Tibial artery (tissue), 4 donors: Measurements from ENCODE around the gene LMF1.

Experiments
- DNase-seq, 2 donors: peaks; one replicate each; pipeline ENCODE4 v3.0.0-alpha.2; 2019
- H3K27ac ChIP-seq, 2 donors: fragments of 200-600 bp; sonication (generic) in 1 of 2; 1 replicate in 1 of 2; 2 replicates in 1 of 2; pipeline ENCODE4 v1.5.1; 2018 to 2019; ENCODE audit warnings: mild to moderate bottlenecking in 1 of 2
- H3K27me3 ChIP-seq, 2 donors: fragments of 200-600 bp; sonication (generic) in 1 of 2; one replicate each; pipeline versions ENCODE4 v1.5.1 to v1.6.0; 2016 to 2019
- H3K36me3 ChIP-seq, 3 donors: fragments of 200-600 bp; sonication (generic) in 2 of 3; one replicate each; pipeline ENCODE4 v1.5.1; 2016 to 2019; ENCODE audit warnings: mild to moderate bottlenecking in 2 of 3
- H3K4me1 ChIP-seq, 4 donors: fragments of 200-600 bp; sonication (generic) in 2 of 4; 1 replicate in 3 of 4; 2 replicates in 1 of 4; pipeline ENCODE4 v1.5.1; 2016 to 2019
- H3K4me3 ChIP-seq, 2 donors: fragments of 200-600 bp; sonication (generic) in 1 of 2; 1 replicate in 1 of 2; 2 replicates in 1 of 2; pipeline ENCODE4 v1.5.1; 2018 to 2019; ENCODE audit warnings: mild to moderate bottlenecking in 2 of 2
- H3K9me3 ChIP-seq, 3 donors: fragments of 200-600 bp; sonication (generic) in 1 of 3; one replicate each; pipeline ENCODE4 v1.5.1; 2016 to 2019
- intact Hi-C: fragments of 100-400 bp; cut with DNase I; formaldehyde crosslinking; loops from one replicate; pipeline ENCODE4 v1.15.0; 2023; ENCODE audit warnings: low total_unique reads
- TF ChIP-seq, protein P1 (sequence below), 2 experiments: fragments of 200-600 bp in 1 of 2; fragments of 450-650 bp in 1 of 2; IDR thresholded peaks; one replicate each; pipeline ENCODE4 v1.5.1; 2017 to 2019; ENCODE audit warnings: antibody characterized with exemption in 2 of 2, mild to moderate bottlenecking in 1 of 2, moderate library complexity in 1 of 2

The LMF1 gene

DNA sequence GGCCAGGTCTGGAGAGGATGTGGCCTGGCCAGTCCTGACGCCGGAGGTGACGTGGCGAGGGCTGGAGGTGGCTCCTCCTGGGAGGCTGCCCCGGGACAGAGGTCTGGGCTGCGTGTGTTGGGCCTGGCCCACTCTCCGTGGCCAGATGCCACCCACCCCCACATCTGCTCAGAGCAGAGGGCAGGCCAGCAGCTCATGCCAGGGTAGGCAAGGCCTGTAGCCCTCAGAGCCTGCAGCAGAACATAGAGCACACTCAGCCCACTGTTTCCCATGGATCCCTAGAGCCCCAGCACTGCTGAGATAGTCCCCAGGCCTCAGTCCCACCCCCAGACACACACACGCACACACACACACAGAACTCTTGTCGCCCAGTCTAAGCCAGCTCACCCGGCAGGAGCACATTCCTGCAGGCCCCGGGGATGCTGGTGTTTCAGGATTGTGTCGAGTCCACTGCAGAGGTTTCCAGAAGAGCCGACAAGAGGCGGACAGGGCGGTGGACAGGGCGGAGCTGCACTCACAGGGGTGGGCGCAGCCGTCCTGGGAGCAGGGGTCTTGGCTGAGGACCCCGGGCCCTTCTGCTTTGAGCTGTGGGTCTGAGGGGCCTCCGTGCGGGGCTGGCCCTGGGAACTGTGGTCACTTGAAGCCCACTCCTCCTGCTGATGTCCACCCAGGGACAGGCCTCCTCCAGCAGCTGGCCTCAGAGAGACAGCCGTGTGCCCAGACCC lies 44.1 kb upstream of the LMF1 start:
- peak in 1 of 2 donors; percentile 77 for DNase-seq
- intact Hi-C loops = no loop called here
- H3K9me3 ChIP-seq = no peaks in the 10 kb centered on the region
- TF ChIP-seq, protein P1, sequence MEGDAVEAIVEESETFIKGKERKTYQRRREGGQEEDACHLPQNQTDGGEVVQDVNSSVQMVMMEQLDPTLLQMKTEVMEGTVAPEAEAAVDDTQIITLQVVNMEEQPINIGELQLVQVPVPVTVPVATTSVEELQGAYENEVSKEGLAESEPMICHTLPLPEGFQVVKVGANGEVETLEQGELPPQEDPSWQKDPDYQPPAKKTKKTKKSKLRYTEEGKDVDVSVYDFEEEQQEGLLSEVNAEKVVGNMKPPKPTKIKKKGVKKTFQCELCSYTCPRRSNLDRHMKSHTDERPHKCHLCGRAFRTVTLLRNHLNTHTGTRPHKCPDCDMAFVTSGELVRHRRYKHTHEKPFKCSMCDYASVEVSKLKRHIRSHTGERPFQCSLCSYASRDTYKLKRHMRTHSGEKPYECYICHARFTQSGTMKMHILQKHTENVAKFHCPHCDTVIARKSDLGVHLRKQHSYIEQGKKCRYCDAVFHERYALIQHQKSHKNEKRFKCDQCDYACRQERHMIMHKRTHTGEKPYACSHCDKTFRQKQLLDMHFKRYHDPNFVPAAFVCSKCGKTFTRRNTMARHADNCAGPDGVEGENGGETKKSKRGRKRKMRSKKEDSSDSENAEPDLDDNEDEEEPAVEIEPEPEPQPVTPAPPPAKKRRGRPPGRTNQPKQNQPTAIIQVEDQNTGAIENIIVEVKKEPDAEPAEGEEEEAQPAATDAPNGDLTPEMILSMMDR (IDR thresholded peaks at IDR 0.05) = no peak
- peak overlapping the region in 1 of 2 donors; percentile 61 for H3K27ac ChIP-seq
- H3K27me3 ChIP-seq = peaks cover 0 to 30% of the 10 kb centered on the region in 2 donors
- peaks cover 0 to 13% (median 12%) of the 10 kb centered on the region in 4 donors for H3K4me1 ChIP-seq
- no peaks in the 10 kb centered on the region for H3K36me3 ChIP-seq
- H3K4me3 ChIP-seq = no peak overlapping the region

GRCh38 chr16:1014221-1014620 lies 43.4 kb upstream of the LMF1 start:
- DNase-seq = no peak
- Histone ChIP-seq H3K4me3 (no peak overlapping the region), H3K9me3 (no peaks in the 10 kb centered on the region), H3K36me3 (no peaks in the 10 kb centered on the region), H3K27me3 (peaks cover 0 to 34% of the 10 kb centered on the region in 2 donors), H3K27ac (peak overlapping the region in 1 of 2 donors; percentile 61), H3K4me1 (peaks cover 0 to 6% (median 5%) of the 10 kb centered on the region in 4 donors)
- intact Hi-C loops = no loop called here
- TF ChIP-seq, protein P1 (IDR thresholded peaks at IDR 0.05) = no peak

DNA sequence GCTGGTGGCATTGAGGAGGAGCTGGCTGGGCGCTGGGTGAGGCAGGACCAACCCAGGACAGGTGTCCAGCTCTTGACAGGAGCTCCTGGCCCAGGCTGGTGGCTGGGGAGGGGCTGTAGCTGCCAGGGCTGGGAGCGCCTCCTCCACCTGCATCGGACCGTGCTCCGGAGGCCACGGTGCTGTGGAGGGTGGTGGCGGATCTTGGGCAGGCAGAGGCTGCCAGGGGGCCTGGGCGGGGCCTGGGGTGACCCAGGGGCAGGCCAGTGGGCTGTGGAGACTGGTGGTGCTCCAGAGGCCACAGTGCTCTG lies 42.8 kb upstream of the LMF1 start:
- Histone ChIP-seq H3K36me3 (no peaks in the 10 kb centered on the region), H3K27ac (no peak overlapping the region), H3K4me1 (no peaks in the 10 kb centered on the region), H3K9me3 (no peaks in the 10 kb centered on the region), H3K4me3 (no peak overlapping the region), H3K27me3 (peaks cover 0 to 40% of the 10 kb centered on the region in 2 donors)
- DNase-seq = no peak
- intact Hi-C loops = no loop called here
- TF ChIP-seq, protein P1 (IDR thresholded peaks at IDR 0.05) = no peak

- Histone ChIP-seq H3K27ac (no peak overlapping the region), H3K27me3 (peaks cover 0 to 46% of the 10 kb centered on the region in 2 donors), H3K4me3 (no peak overlapping the region), H3K4me1 (no peaks in the 10 kb centered on the region), H3K9me3 (no peaks in the 10 kb centered on the region), H3K36me3 (no peaks in the 10 kb centered on the region)
- DNase-seq = no peak
- intact Hi-C loops = no loop called here
- TF ChIP-seq, protein P1 (IDR thresholded peaks at IDR 0.05) = no peak
These were observed 42.2 kb upstream of the LMF1 start for GRCh38 chr16:1012722-1013592.

DNA sequence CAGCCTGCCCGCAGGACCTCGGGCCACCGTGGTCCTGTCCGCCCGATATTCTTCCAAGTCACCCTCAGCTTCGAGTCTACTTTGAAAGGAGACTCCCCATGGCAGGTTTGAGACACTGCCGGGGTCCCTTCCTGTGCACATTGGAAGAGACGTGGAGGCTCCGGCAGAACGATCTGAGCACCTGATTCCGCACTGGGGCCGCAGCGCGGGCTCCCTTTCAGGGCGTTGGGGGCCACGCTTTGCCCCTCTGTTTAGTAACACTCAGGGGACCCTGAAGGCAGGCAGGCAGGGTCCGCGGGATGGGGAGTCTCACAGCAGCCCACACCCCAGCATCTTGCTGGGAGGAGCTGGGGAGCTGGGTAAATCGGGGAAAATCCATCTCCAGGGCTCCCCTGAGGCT lies 41.4 kb upstream of the LMF1 start:
- TF ChIP-seq, protein P1 (IDR thresholded peaks at IDR 0.05) = no peak
- Histone ChIP-seq H3K4me1 (no peaks in the 10 kb centered on the region), H3K27ac (no peak overlapping the region), H3K27me3 (peaks cover 0 to 54% of the 10 kb centered on the region in 2 donors), H3K4me3 (no peak overlapping the region), H3K9me3 (no peaks in the 10 kb centered on the region), H3K36me3 (no peaks in the 10 kb centered on the region)
- intact Hi-C loops = no loop called here
- DNase-seq = no peak
